GM12873 (cell line): ENCODE results near the gene B9D2.

Experiments
- TF ChIP-seq, protein P1 (sequence below): IDR thresholded peaks from 2 replicates; pipeline ENCODE4 v1.5.1; 2012; ENCODE audit warnings: low read depth, mild to moderate bottlenecking, moderate library complexity, low read length, control low read depth; ENCODE audit not compliant: insufficient read depth; ENCODE audit errors: missing control alignments

B9D2 gene, protein sequence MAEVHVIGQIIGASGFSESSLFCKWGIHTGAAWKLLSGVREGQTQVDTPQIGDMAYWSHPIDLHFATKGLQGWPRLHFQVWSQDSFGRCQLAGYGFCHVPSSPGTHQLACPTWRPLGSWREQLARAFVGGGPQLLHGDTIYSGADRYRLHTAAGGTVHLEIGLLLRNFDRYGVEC

DNA sequence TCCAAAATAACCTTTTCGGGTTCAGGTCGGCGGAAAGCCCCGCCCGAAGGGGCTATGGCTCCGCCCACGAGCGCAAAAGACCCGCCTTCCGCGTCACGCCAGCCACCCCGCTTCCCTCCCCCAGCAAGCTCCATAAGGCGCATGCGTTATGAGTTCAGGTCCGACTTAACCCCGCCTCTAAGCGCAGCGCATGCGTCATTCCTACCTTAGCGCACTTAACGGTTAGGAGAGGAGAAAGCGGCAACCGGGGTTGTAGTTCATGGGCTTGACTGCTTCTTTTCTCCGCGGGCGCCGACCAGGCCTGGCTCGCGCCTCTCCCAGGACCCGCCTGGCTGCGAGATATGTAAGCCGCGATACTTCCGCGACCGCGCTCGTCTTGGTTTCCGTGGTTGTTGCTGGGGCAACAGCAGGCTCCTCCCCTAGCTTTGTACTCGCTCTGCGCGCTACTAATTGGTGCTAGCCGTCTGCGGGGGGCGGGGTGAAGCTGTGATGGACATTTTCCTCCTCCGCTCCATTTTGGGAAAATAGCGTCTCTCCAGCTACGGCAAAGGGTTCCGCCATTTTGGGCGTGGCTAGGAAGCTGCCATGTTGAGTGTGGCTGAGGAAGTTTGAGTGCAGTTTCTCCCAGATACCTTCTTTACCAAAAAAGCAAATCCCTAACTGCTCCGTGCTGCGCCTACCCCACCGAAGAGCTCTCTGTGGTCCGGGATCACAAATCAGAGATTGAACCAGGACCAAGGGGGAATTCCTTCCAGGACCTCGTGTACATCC lies at the start of gene B9D2:
B9D2 (minus strand) TSS at position 397 of the 771 bp plus-strand sequence. CDS start 630 bp downstream, outside the sequence.
- TF ChIP-seq, protein P1, sequence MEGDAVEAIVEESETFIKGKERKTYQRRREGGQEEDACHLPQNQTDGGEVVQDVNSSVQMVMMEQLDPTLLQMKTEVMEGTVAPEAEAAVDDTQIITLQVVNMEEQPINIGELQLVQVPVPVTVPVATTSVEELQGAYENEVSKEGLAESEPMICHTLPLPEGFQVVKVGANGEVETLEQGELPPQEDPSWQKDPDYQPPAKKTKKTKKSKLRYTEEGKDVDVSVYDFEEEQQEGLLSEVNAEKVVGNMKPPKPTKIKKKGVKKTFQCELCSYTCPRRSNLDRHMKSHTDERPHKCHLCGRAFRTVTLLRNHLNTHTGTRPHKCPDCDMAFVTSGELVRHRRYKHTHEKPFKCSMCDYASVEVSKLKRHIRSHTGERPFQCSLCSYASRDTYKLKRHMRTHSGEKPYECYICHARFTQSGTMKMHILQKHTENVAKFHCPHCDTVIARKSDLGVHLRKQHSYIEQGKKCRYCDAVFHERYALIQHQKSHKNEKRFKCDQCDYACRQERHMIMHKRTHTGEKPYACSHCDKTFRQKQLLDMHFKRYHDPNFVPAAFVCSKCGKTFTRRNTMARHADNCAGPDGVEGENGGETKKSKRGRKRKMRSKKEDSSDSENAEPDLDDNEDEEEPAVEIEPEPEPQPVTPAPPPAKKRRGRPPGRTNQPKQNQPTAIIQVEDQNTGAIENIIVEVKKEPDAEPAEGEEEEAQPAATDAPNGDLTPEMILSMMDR: no peak

DNA sequence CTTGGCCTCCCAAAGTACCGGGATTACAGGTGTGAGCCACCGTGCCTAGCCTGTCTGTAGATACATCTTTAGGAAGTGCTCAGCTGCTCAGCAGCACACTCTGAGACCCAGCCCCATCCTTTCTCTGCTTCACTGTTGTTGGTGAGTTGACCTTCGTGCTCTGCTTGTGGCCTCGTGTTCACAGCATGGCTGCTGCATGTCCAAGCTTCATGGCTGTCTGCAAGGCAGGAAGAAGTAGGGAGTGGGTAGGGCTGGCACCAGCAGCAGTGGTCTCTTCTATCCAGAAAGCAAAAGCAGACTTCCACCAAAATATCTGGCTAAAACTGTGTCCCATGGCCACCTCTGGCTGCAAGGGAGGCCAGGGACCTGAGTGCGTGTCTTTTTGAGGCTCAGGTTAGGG lies 49.0 kb upstream of the B9D2 start:
- TF ChIP-seq, protein P1: no peak

DNA sequence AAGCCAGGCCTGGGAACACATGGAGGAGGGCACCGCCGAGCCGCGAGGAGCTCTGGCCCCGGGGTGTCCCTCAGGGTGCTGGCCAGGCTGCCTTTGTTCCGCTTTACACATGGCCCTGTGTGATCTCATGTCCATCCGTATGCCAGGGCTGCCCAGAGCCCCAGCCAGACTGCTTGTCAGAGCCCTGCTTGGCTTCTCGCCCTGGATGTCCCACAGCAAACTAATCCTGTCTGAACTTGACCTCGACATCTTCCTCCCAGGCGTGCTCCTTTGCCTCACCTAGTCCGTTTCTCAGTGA lies 48.0 kb upstream of the B9D2 start:
- TF ChIP-seq, protein P1: no peak

DNA sequence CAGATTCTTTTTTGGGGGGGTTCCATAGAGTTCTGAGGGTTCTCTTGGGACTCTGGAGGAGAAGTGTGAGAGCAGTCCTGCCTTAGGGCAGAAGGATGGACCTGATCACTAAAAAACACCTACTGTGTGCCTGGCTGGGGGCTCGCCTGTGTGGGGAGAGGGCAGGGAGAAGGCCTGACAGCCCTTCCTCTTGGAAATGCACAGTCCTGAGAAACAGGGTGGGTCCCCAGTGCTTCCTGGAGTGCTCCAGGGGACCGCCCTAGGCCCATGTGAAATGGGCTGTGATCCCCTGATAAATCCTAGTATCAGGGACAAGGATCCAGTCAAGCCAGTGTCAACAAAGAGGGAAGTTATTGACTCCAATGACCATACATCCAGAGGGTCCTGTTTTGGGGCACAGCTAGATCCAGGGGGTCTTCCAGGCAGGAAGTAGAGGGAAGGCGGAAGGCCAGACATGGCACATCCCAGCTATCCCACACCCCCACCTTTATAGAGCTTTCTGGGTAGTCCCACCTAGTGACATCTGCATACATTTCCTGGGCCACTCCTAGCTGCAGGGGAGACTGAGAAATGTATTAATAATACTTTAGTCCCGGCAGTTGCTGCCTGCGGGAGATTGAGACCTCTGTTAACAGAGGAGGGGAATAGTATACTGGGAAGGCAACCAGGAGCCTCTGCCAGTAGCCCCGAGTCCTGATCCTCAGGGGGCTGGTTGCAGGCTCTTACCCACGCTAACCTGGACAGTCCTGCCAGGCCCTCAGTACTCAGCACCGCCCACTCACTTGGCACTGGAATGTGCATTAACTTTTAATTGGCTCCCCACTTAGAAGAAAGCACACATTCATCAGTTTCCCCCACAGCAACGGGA lies 47.4 kb upstream of the B9D2 start:
- TF ChIP-seq, protein P1: no peak

DNA sequence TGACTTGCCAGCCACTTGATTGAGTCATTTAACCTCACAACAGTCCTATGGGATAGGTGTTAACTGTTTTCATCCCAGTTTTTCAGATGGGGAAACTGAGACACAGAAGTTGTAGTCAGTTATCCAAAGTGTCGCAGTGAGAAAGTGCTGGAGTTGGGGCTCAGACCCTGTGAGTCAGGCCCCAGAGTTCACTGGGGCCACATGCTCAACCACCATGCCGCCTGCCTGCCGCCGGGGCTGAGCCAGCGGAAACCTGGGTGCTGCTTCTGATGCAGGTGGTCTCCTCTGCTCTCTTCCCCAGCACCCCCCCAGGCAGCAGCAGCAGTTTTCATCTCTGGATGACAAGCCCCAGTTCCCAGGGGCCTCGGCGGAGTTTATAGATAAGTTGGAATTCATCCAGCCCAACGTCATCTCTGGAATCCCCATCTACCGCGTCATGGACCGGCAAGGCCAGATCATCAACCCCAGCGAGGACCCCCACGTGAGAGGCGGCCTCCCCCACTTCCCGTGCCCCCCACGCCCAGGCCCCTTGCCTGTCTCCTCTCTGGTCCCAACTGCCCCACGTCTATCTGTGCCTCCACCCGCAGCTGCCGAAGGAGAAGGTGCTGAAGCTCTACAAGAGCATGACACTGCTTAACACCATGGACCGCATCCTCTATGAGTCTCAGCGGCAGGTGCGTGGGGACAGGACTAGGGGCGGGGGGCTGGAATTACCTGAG lies 46.5 kb upstream of the B9D2 start:
- TF ChIP-seq, protein P1: no peak

DNA sequence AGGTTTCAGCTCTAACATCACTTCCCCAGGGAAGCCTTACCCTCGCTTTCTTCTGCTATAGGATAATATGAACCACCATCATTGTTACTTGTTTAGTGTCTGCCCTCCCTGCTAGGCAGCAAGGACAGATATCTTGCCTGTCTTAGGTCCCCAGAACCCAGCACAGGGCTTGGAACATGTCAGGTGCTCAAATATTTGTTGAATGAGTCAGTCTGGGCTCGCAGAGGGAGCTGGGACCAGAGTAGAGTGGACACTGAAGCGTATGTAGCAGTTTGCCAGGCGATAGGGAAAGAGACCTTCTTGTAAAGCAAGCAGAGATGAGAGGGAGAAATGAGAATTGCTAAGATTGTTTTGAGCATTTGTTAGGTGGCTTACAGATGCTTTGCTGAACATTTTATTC lies 45.3 kb upstream of the B9D2 start:
- TF ChIP-seq, protein P1: no peak

DNA sequence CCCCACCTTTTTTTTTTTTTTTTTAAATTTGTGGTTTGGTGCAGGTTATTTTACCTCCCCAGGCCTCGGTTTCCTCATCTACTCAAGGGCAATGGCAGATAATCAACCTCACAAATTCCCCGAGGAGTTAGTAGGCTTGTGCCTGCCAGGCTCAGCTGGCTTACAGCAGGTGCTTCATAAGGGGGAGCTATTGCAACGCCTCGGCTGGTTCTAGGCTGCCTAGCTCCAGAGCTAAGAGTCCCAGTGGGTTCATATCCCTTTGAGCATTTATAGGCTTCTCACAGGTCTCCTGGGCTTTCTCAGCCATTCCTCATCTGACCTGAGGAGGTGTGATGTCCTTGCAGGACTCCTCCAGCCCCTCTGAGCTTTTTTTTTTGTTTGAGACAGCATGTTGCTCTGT lies 44.3 kb upstream of the B9D2 start:
- TF ChIP-seq, protein P1: peak; percentile 15
